IMR-90 (cell line): ENCODE results near the gene FADS1. TPM values are rescaled to one million over a fixed set of nuclear protein-coding genes. Genes with fewer than 3 reads are reported as not detected.

Experiments
- ATAC-seq: fragments of 200-7000 bp; cut with Tn5 transposase; 2 replicates; pipeline ENCODE4 v1.9.1; 2020; ENCODE audit warnings: low read depth, mild to moderate bottlenecking, moderate library complexity
- BruUV-seq: library from RNA; stranded (reverse); fragments of 400-500 nt; replicated peaks from 2 replicates; lab custom pipeline; 2021; lab: Mats Ljungman, UMichigan
- CTCF ChIA-PET: fragments of 300-600 bp; formaldehyde crosslinking; extraction: SDS; loops from one replicate; lab custom pipeline; 2021; ENCODE audit warnings: antibody characterized with exemption; lab: Yijun Ruan, JAX
- POLR2A ChIA-PET: fragments of 300-600 bp; sonication (Branson Sonifier 250); formaldehyde crosslinking; loops from one replicate; lab custom pipeline; 2022; ENCODE audit warnings: antibody characterized with exemption; ENCODE audit not compliant: unreplicated experiment; lab: Charles Lee
- DNase-seq: peaks from one replicate; pipeline ENCODE4 v3.0.0; 2013
- H2AFZ ChIP-seq: replicated peaks from 2 replicates; pipeline ENCODE3; 2013; ENCODE audit warnings: low read length, mild to moderate bottlenecking; ENCODE audit not compliant: poor library complexity
- H2AK5ac ChIP-seq: 2 replicates; pipeline ENCODE4 v1.6.1; 2013; ENCODE audit warnings: low read depth, low read length, inconsistent platforms
- H2AK9ac ChIP-seq: replicated peaks from 2 replicates; pipeline ENCODE3; 2013; ENCODE audit warnings: mild to moderate bottlenecking, low read depth, low read length, moderate library complexity; ENCODE audit not compliant: poor library complexity
- H2BK120ac ChIP-seq: 2 replicates; pipeline ENCODE4 v1.6.1; 2013; ENCODE audit warnings: low read depth, low read length, inconsistent platforms
- H2BK15ac ChIP-seq: 3 replicates; pipeline ENCODE4 v1.6.1; 2013; ENCODE audit warnings: low read depth, low read length, inconsistent platforms
- H2BK20ac ChIP-seq: 2 replicates; pipeline ENCODE4 v1.6.1; 2013; ENCODE audit warnings: low read depth, mild to moderate bottlenecking, inconsistent platforms, low read length, moderate library complexity
- H2BK5ac ChIP-seq: 2 replicates; pipeline ENCODE4 v1.6.1; 2013; ENCODE audit warnings: mild to moderate bottlenecking, low read depth, low read length, inconsistent platforms; ENCODE audit not compliant: poor library complexity, severe bottlenecking
- H3K14ac ChIP-seq: replicated peaks from 2 replicates; pipeline ENCODE4 v1.6.1; 2013; ENCODE audit warnings: low read depth, low read length, inconsistent platforms
- H3K18ac ChIP-seq: 2 replicates; pipeline ENCODE4 v1.6.1; 2013; ENCODE audit warnings: low read depth, low read length, control low read depth
- H3K23ac ChIP-seq: 2 replicates; pipeline ENCODE4 v1.6.1; 2013; ENCODE audit warnings: low read depth, low read length, inconsistent platforms
- H3K27ac ChIP-seq: 2 replicates; pipeline ENCODE4 v1.5.1; 2013; ENCODE audit warnings: mild to moderate bottlenecking, control low read depth, low read length; ENCODE audit not compliant: insufficient read depth
- H3K27me3 ChIP-seq: 2 replicates; pipeline ENCODE4 v1.6.1; 2013; ENCODE audit warnings: low read length; ENCODE audit not compliant: control insufficient read depth, insufficient read depth
- H3K36me3 ChIP-seq: 2 replicates; pipeline ENCODE4 v1.6.1; 2013; ENCODE audit warnings: low read length, mixed read lengths; ENCODE audit not compliant: control insufficient read depth, insufficient read depth
- H3K4ac ChIP-seq: 2 replicates; pipeline ENCODE4 v1.6.1; 2013; ENCODE audit warnings: low read depth, low read length, inconsistent platforms
- H3K4me1 ChIP-seq: 2 replicates; pipeline ENCODE4 v1.6.1; 2013; ENCODE audit warnings: low read length, mixed read lengths; ENCODE audit not compliant: control insufficient read depth, insufficient read depth
- H3K4me2 ChIP-seq: 2 replicates; pipeline ENCODE4 v1.6.1; 2013; ENCODE audit warnings: low read depth, mild to moderate bottlenecking, control low read depth, low read length, moderate library complexity
- H3K4me3 ChIP-seq: 2 replicates; pipeline ENCODE4 v1.5.1; 2013; ENCODE audit warnings: low read depth, mild to moderate bottlenecking, control low read depth, low read length, moderate library complexity; ENCODE audit not compliant: insufficient read depth
- H3K56ac ChIP-seq: 2 replicates; pipeline ENCODE4 v1.6.1; 2013; ENCODE audit warnings: low read length, inconsistent platforms; ENCODE audit not compliant: insufficient read depth; ENCODE audit errors: extremely low read depth
- H3K79me1 ChIP-seq, 2 experiments: 2 replicates each; pipeline ENCODE4 v1.6.1; 2013; ENCODE audit warnings: low read length in 2 of 2, inconsistent platforms in 1 of 2, low read depth in 1 of 2
- H3K9ac ChIP-seq: 2 replicates; pipeline ENCODE4 v1.6.1; 2013; ENCODE audit warnings: low read depth, low read length, control low read depth
- H3K9me1 ChIP-seq: 2 replicates; pipeline ENCODE4 v1.6.1; 2013; ENCODE audit warnings: low read length, inconsistent platforms; ENCODE audit not compliant: insufficient read depth
- H3K9me3 ChIP-seq: 2 replicates; pipeline ENCODE4 v1.6.1; 2013; ENCODE audit warnings: low read length; ENCODE audit not compliant: control insufficient read depth, insufficient read depth
- H4K20me1 ChIP-seq: 2 replicates; pipeline ENCODE4 v1.6.1; 2013; ENCODE audit warnings: low read length, inconsistent platforms; ENCODE audit not compliant: insufficient read depth
- H4K5ac ChIP-seq: 2 replicates; pipeline ENCODE4 v1.6.1; 2013; ENCODE audit warnings: mild to moderate bottlenecking, low read depth, low read length, control low read depth
- H4K8ac ChIP-seq, 2 experiments: 2 replicates each; pipeline ENCODE4 v1.6.1; 2013; ENCODE audit warnings: low read depth in 2 of 2, low read length in 2 of 2, control low read depth in 1 of 2, inconsistent platforms in 1 of 2
- H4K91ac ChIP-seq: 2 replicates; pipeline ENCODE4 v1.6.1; 2013; ENCODE audit warnings: low read depth, low read length, inconsistent platforms; ENCODE audit not compliant: insufficient read depth
- CTCF ChIP-seq: conservative IDR thresholded peaks from 2 replicates; pipeline ENCODE4 v1.5.1; 2012; ENCODE audit warnings: mild to moderate bottlenecking, low read depth, low read length, improper control_type of control experiment
- ELK1 ChIP-seq: fragments of 150-350 bp; IDR thresholded peaks from 2 replicates; pipeline ENCODE4 v1.6.1; 2016; ENCODE audit warnings: low read depth, mild to moderate bottlenecking, low read length, moderate library complexity, borderline replicate concordance
- NFE2L2 ChIP-seq: fragments of 150-350 bp; IDR thresholded peaks from 2 replicates; pipeline ENCODE4 v1.6.1; 2016; ENCODE audit warnings: low read depth, mild to moderate bottlenecking, low read length
- RCOR1 ChIP-seq: IDR thresholded peaks from 2 replicates; pipeline ENCODE4 v1.6.1; 2012; ENCODE audit warnings: mild to moderate bottlenecking, low read length, improper control_type of control experiment; ENCODE audit not compliant: insufficient replicate concordance
- WGBS, 2 experiments: methylation state at CpG; one replicate each; pipeline versions ENCODE4 v1.1.5 to v1.1.7; 2013; ENCODE audit warnings: missing lambda C conversion rate in 2 of 2; ENCODE audit not compliant: insufficient read length in 1 of 2; ENCODE audit errors: extremely low coverage in 2 of 2; 5-methylcytosine and 5-hydroxymethylcytosine counted together
- dilution Hi-C: fragments of 300-500 bp; cut with HindIII; formaldehyde crosslinking; loops from one replicate; pipeline ENCODE4 v1.14.3; 2018; ENCODE audit warnings: low sequenced_read_pairs; ENCODE audit not compliant: unreplicated experiment
- in situ Hi-C: fragments of 300-500 bp; cut with MboI; formaldehyde crosslinking; loops from 3 replicates; pipeline ENCODE4 v1.14.3; 2019; ENCODE audit warnings: low sequenced_read_pairs, inconsistent platforms, mixed read lengths
- intact Hi-C: fragments of 100-400 bp; cut with micrococcal nuclease; formaldehyde crosslinking; loops from 2 replicates; pipeline ENCODE4 v1.10.0; 2022
- polyA plus RNA-seq, 3 experiments: library from polyadenylated mRNA; depleted of rRNA; stranded (reverse); fragments of >200 nt; gene quantifications; 2 replicates each; pipeline ENCODE4 v1.2.3, GENCODE V29; 2012; ENCODE audit warnings: low replicate concordance in 1 of 3
- total RNA-seq: library from RNA; depleted of rRNA; stranded (reverse); fragments of >200 nt; gene quantifications from 2 replicates; pipeline ENCODE4 v1.2.3, GENCODE V29; 2012

The FADS1 gene
- total and polyA plus RNA-seq, 2 of the 4 experiments (the other 2 are of a cell fraction) = 16.3 to 18.4 TPM

- H3K27ac ChIP-seq = peak overlapping the region; percentile 43
- POLR2A ChIA-PET = interaction anchor here (1.6 kb wide), 1 partner anchor 14 kb away, joined by 7 read pairs; no protein-coding TSS in a partner anchor
- H3K4me1 ChIP-seq = peaks cover 11% of the 10 kb centered on the region; the same call in 1 of the 2 replicates
- no peaks in the 10 kb centered on the region for H3K9me3 ChIP-seq
- TF ChIP-seq CTCF (peak; percentile 41), RCOR1 (no peak), ELK1 (no peak), NFE2L2 (no peak)
- peak; percentile 13 for ATAC-seq
- H3K9me1 ChIP-seq = peaks cover 17% of the 10 kb centered on the region
- peak overlapping the region; percentile 95 for H3K23ac ChIP-seq
- peak overlapping the region; percentile 75 for H3K56ac ChIP-seq
- peak overlapping the region; percentile 95 for H2AFZ ChIP-seq
- H2AK5ac ChIP-seq = peak overlapping the region; percentile 90; the same call in 1 of the 2 replicates
- peak overlapping the region; percentile 20 for H4K5ac ChIP-seq
- H3K27me3 ChIP-seq = no peaks in the 10 kb centered on the region
- in situ Hi-C loops = no loop called here
- H2AK9ac ChIP-seq = peak overlapping the region; percentile 99
- peak overlapping the region; percentile 91 for H3K4ac ChIP-seq
- intact Hi-C loops = no loop called here
- peak overlapping the region; percentile 79 for H3K9ac ChIP-seq
- BruUV-seq = no TSS peak
- no peak overlapping the region; the same call in 1 of the 2 replicates for H2BK20ac ChIP-seq
- WGBS, 2 experiments = 4% methylated on average over 18 of the region's 55 CpGs; no CpG with 5 or more reads in 1 of the 2 experiments
- peak overlapping the region; percentile 40 to 94; a peak in 3 of 4 replicates for H4K8ac ChIP-seq
- CTCF ChIA-PET = interaction anchor here (1.0 to 1.3 kb wide), 2 partner anchors 11 to 253 kb away, joined by 3 to 5 read pairs; no protein-coding TSS in a partner anchor
- DNase-seq = no peak
- peak overlapping the region; percentile 93 for H4K91ac ChIP-seq
- H3K79me1 ChIP-seq = peaks cover 19 to 63% of the 10 kb centered on the region in 2 experiments
- peak overlapping the region; percentile 8; the same call in 1 of the 2 replicates for H3K18ac ChIP-seq
- H3K14ac ChIP-seq = peak overlapping the region; percentile 96
- peak overlapping the region; percentile 8; the same call in 1 of the 2 replicates for H2BK120ac ChIP-seq
- peak overlapping the region; percentile 52; the same call in 1 of the 3 replicates for H2BK15ac ChIP-seq
- H3K4me2 ChIP-seq = peak overlapping the region; percentile 91
- peak overlapping the region; percentile 72 for H3K4me3 ChIP-seq
- peaks cover 37% of the 10 kb centered on the region; the same call in 1 of the 2 replicates for H4K20me1 ChIP-seq
- dilution Hi-C loops = no loop called here
- no peak overlapping the region for H2BK5ac ChIP-seq
- no peaks in the 10 kb centered on the region for H3K36me3 ChIP-seq
Measured at GRCh38 chr11:61828629-61829407, 12.0 kb upstream of the FADS1 start.
